HG03066 (cell line): ENCODE results near the gene PAPOLG.
"Not testable (repeated sequence)": the region's sequence is repeated elsewhere in the genome, so short reads cannot be mapped to it uniquely, and the experiment has no call there.

Source experiments
- ATAC-seq: cut with Tn5 transposase; IDR thresholded peaks from one replicate; pipeline ENCODE4 v1.9.1; 2021; ENCODE audit warnings: low read depth; ENCODE audit not compliant: unreplicated experiment

The PAPOLG gene

GRCh38 chr2:60821587-60822302 lies 65.7 kb downstream of the PAPOLG start:
- ATAC-seq = no peak

DNA sequence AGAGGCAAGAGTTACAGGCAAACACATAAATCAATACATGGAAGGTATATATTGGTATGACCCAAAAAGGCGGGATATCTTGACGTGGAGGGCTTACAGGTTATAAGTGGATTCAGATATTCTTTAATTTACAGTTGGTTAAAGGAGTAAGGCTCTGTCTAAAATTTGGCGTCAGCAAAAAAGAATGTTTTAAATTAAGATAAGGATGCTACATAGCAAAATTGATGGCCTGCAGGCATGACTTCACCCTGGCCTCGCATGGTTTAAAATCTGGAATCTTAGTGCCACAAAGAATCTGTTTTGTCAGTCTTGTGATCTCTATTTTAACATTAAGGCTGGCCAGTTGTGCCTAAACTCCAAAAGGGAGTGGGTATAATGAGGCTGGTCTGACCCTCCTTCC lies 66.9 kb downstream of the PAPOLG start:
- ATAC-seq = no peak

GRCh38 chr2:60823694-60824305 lies 67.7 kb downstream of the PAPOLG start:
- no peak for ATAC-seq

- ATAC-seq = no peak
Measured at GRCh38 chr2:60825666-60826065, 69.6 kb downstream of the PAPOLG start.

GRCh38 chr2:60826111-60826510 lies 70.0 kb downstream of the PAPOLG start:
- ATAC-seq = no peak

DNA sequence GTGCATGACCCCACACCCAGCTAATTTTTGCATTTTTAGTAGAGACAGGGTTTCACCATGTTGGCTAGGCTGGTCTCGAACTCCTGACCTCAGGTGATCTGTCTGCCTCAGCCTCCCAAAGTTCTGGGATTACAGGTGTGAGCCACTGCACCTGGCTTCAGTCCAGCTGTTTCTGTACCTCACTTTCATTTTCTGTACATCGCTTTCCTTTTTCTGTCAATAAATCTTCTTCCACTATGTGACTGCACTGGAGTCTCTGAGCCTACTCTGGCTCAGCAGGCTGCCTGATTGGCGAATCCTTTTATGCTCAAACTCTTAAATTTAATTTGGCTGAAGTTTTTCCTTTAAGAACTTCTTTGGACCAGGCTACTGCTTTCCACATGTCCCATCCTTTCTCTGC lies 70.8 kb downstream of the PAPOLG start:
- ATAC-seq = not testable (repeated sequence)

- no peak for ATAC-seq
Measured at GRCh38 chr2:60827369-60827768, 71.3 kb downstream of the PAPOLG start.

- ATAC-seq = no peak
Measured at GRCh38 chr2:60830991-60831390, 74.9 kb downstream of the PAPOLG start.

GRCh38 chr2:60831921-60832320 lies 75.9 kb downstream of the PAPOLG start:
- no peak for ATAC-seq

GRCh38 chr2:60832621-60833020 lies 76.6 kb downstream of the PAPOLG start:
- no peak for ATAC-seq

DNA sequence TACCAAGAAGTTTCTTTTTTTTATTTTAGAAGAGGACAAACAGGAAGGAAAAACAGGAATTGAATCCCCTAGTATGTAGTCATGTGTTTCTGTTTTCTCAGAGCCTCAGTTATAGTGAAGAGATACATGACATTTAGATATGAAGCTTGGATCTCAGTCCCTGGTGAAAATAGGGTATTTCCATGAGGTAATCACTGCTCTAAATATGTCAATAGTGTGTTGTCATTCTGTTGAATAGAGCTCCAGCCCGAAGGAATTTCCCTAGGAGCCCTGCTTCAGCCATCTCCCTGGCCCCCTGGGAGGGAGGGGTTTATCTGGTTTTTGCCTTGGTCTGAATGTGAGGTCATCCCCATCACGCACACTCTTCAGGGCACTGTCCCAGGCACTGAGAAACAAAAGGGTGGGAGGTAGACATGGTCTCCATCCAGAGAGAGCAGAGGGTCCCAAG lies 78.2 kb downstream of the PAPOLG start:
- no peak for ATAC-seq

DNA sequence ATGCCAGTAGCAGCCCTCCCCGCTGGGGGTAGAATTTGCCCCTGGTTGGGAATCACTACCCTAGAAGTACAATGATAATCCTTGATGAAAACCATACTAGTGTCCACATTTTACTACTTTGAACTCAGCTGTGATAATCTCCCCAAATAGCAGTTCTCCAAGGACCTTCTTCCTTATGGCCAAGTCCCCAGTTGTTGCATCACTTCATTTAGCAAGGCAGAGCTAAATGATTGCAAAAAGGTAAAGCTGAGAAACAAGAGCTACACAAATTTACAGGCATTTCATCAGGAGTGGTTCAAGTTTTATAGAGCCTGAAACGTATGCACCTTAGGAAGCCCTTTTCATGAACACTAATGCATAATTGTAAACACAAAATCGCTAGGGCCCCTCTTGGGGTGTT lies 80.4 kb downstream of the PAPOLG start:
- no peak for ATAC-seq

DNA sequence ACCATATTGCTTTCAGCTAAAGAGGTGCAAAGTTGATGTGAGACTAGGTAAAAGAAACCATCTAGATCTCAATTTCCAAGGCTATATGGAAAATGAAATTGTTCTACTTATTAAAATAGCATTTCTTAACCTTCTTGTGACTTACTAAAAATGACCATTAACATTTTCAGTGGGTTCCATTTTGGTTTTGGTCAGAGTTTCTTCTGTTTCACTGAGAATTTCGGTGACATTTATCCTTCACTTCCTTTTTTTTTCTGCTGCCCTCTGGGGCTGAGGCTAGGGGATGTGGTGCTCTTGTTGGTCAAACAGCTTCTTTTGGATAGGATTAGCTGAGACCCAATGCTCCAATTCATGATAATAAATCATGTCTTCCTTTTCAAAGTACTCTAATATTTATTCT lies 81.1 kb downstream of the PAPOLG start:
- peak; percentile 26 for ATAC-seq

- ATAC-seq = no peak
Measured at GRCh38 chr2:60838481-60838880, 82.4 kb downstream of the PAPOLG start.

DNA sequence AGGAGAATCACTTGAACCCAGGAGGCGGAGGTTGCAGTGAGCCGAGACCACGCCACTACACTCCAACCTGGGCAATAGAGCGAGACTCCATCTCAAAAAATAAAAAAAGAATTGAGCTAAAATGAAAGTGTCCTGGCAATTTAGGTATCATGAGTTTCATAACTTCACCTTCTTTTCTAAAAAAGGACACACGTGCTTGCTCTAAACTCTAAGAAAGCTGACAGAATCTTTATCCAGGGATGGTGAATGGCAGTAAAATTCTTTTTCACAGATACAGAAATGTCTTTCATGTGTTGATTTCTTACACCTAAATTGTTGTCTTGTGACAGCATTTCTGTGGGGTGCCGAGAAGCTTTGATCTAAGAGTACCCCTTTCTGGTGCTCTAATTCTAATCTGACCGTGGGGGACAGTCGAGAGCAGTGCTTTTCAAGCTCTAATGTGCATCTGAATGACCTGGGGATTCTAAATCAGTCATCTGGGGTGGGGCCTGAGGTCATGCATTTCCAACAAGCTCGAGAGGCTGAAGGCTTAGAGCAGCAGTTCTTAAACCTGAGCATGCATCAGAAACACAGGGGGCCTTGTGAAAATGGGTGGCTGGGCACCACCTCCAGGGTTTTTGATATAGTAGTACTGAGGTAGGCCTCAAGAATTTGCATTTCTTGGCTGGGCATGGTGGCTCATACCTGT lies 83.2 kb downstream of the PAPOLG start:
- ATAC-seq = peak; percentile 43

DNA sequence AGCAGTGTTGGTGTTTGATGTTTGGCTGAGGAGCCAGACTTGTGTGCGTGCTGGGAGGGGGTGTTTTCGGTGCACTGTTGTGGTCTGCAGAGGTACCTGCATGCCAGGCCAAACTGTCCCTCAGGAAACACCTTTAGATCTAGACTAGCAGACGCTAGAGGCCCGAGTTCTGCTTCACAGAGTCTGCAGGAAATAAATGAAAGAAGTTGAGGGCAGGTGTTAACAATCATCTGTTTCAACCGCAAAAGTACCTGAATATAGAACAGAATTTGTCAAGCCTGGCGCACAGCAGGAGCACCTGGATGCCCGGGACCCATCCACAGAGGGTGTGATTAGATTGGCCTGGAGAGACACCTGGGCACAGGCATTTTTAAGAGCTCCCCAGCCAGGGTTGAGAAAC lies 84.8 kb downstream of the PAPOLG start:
- ATAC-seq = peak; percentile 49

- ATAC-seq = no peak
Measured at GRCh38 chr2:60843006-60843405, 86.9 kb downstream of the PAPOLG start.

GRCh38 chr2:60844105-60844504 lies 88.0 kb downstream of the PAPOLG start:
- no peak for ATAC-seq

DNA sequence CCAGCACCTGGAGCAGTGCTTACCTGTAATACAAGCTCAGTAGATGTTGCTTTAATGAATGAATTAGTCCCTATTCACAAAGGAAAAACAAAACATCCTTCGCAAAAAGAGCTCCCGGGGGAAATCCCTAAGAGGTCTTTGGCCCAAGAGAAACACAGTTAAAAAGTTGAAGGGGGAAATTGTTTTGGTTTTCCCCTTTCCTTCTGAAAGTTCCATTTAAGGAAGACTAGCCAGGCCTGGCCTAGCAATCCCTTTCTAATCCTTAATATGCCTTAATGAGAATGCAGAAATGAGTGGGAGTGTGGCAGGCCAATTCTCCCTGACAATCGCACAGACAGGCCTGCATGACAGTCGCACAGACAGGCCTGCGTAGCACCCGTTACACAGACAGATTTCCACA lies 91.8 kb downstream of the PAPOLG start:
- ATAC-seq = no peak
